K562 (cell line): ENCODE results near the gene MPHOSPH10. TPM values are rescaled to one million over a fixed set of nuclear protein-coding genes. Genes with fewer than 3 reads are reported as not detected.

Source experiments
- ATAC-seq: fragments of 200-7000 bp; cut with Tn5 transposase; 3 replicates; pipeline ENCODE4 v1.9.1; 2020; ENCODE audit warnings: moderate library complexity
- BruUV-seq: library from RNA; stranded (reverse); fragments of 400-500 nt; replicated peaks from 2 replicates; lab custom pipeline; 2021; lab: Mats Ljungman, UMichigan
- CTCF ChIA-PET: fragments of 300-600 bp; formaldehyde crosslinking; extraction: SDS; loops from one replicate; lab custom pipeline; 2021; ENCODE audit warnings: low intra/inter-chr PET ratio; lab: Yijun Ruan, JAX
- POLR2A ChIA-PET: fragments of 300-600, 350-650 bp; sonication (Branson Sonifier 250); formaldehyde crosslinking; extraction: SDS; loops from one replicate; lab custom pipeline; 2021; ENCODE audit warnings: antibody characterized with exemption, inconsistent platforms; lab: Yijun Ruan, JAX
- DNase-seq, 4 experiments: peaks; one replicate each; pipeline versions ENCODE4 v3.0.0 to v3.0.0-alpha.2; 2011 to 2018; ENCODE audit warnings: low spot score in 3 of 4, mixed read lengths in 3 of 4; ENCODE audit errors: extremely low read depth in 1 of 4
- FAIRE-seq: peaks from 2 replicates; lab custom pipeline; 2011; peaks lifted over from hg19 to GRCh38; lab: Jason Lieb, UNC
- H2AFZ ChIP-seq: 2 replicates; pipeline ENCODE4 v1.6.0; 2011; ENCODE audit warnings: low read depth, low read length, control low read depth, inconsistent platforms
- H3K27ac ChIP-seq: fragments of 200-600 bp; 3 replicates; pipeline ENCODE4 v1.8.0; 2011; ENCODE audit warnings: low read depth, mild to moderate bottlenecking, control low read depth, inconsistent platforms, low read length, moderate library complexity, mixed read lengths; ENCODE audit errors: extremely low read depth
- H3K27me3 ChIP-seq, 2 experiments: fragments of 300-600 bp in 1 of 2; 2 replicates in 1 of 2; 3 replicates in 1 of 2; pipeline versions ENCODE4 v1.6.0 to v1.8.0; 2011; ENCODE audit warnings: inconsistent platforms in 2 of 2, low read length in 2 of 2, mild to moderate bottlenecking in 1 of 2, mixed read lengths in 1 of 2, moderate library complexity in 1 of 2; ENCODE audit not compliant: control insufficient read depth in 2 of 2, insufficient read depth in 2 of 2
- H3K36me3 ChIP-seq: fragments of 300-600 bp; 3 replicates; pipeline ENCODE4 v1.8.0; 2011; ENCODE audit warnings: mild to moderate bottlenecking, low read length, inconsistent platforms; ENCODE audit not compliant: control insufficient read depth, insufficient read depth
- H3K4me1 ChIP-seq, 2 experiments: fragments of 200-600 bp in 1 of 2; replicated peaks in 1 of 2; 2 replicates in 1 of 2; 3 replicates in 1 of 2; pipeline versions ENCODE4 v1.5.1 to v1.8.0; 2011; ENCODE audit warnings: inconsistent platforms in 2 of 2, low read length in 2 of 2, mild to moderate bottlenecking in 1 of 2, mixed read lengths in 1 of 2, moderate library complexity in 1 of 2; ENCODE audit not compliant: control insufficient read depth in 2 of 2, insufficient read depth in 2 of 2
- H3K4me2 ChIP-seq: 2 replicates; pipeline ENCODE4 v1.6.1; 2011; ENCODE audit warnings: low read length, control low read depth, inconsistent platforms, mixed read lengths; ENCODE audit not compliant: insufficient read depth
- H3K4me3 ChIP-seq: fragments of 200-600 bp; sonication (generic), shearing (Covaris generic); 2 replicates; pipeline ENCODE4 v1.5.1; 2016; ENCODE audit warnings: control low read depth, inconsistent platforms
- H3K79me2 ChIP-seq: fragments of 200-600 bp; 3 replicates; pipeline ENCODE4 v1.8.0; 2011; ENCODE audit warnings: low read length, inconsistent platforms; ENCODE audit not compliant: control insufficient read depth, insufficient read depth
- H3K9ac ChIP-seq, 2 experiments: 2 replicates each; pipeline versions ENCODE4 v1.6.0 to v1.6.1; 2011; ENCODE audit warnings: low read depth in 2 of 2, low read length in 2 of 2, control low read depth in 1 of 2, inconsistent platforms in 1 of 2, mild to moderate bottlenecking in 1 of 2, mixed read lengths in 1 of 2; ENCODE audit not compliant: insufficient read depth in 1 of 2
- H3K9me1 ChIP-seq: one replicate; pipeline ENCODE4 v1.6.0; 2011; ENCODE audit warnings: inconsistent platforms, mild to moderate bottlenecking, low read length, moderate library complexity; ENCODE audit not compliant: control insufficient read depth, insufficient read depth
- H3K9me3 ChIP-seq: replicated peaks from 2 replicates; pipeline ENCODE4 v1.5.1; 2011; ENCODE audit warnings: low read depth, low read length, inconsistent platforms; ENCODE audit not compliant: control insufficient read depth, insufficient read depth
- H4K20me1 ChIP-seq: replicated peaks from 2 replicates; pipeline ENCODE4 v1.6.1; 2011; ENCODE audit warnings: low read length, inconsistent platforms, mixed read lengths; ENCODE audit not compliant: control insufficient read depth, insufficient read depth
- BHLHE40 ChIP-seq: IDR thresholded peaks from 2 replicates; pipeline ENCODE4 v1.6.1; 2011; ENCODE audit warnings: low read length, improper control_type of control experiment
- CEBPB ChIP-seq: fragments of 450-650 bp; IDR thresholded peaks from 2 replicates; pipeline ENCODE4 v1.6.1; 2016; ENCODE audit warnings: missing genetic modification characterization, missing compliant biosample characterization
- FOXP1 ChIP-seq: sonication (generic); formaldehyde crosslinking; IDR thresholded peaks from 2 replicates; pipeline ENCODE4 v1.8.0; 2022; ENCODE audit warnings: mild to moderate bottlenecking, missing genetic modification reagents
- HDAC2 ChIP-seq: fragments of 450-650 bp; IDR thresholded peaks from 2 replicates; pipeline ENCODE4 v1.6.1; 2016; ENCODE audit warnings: mild to moderate bottlenecking
- HMG20A ChIP-seq: fragments of 450-650 bp; formaldehyde crosslinking; conservative IDR thresholded peaks from 2 replicates; pipeline ENCODE4 v1.4.0; 2020; ENCODE audit warnings: mild to moderate bottlenecking, mixed read lengths
- KLF10 ChIP-seq: fragments of 250-450 bp; sonication (Bioruptor Pico); IDR thresholded peaks from 2 replicates; pipeline ENCODE4 v1.6.1; 2021; ENCODE audit warnings: matching md5 sums
- NFRKB ChIP-seq: fragments of 450-650 bp; IDR thresholded peaks from 2 replicates; pipeline ENCODE4 v1.6.1; 2016; ENCODE audit warnings: low read depth
- PBX2 ChIP-seq, 2 experiments: IDR thresholded peaks in 1 of 2; conservative IDR thresholded peaks in 1 of 2; 2 replicates each; pipeline ENCODE4 v1.6.1; 2016; ENCODE audit warnings: low read depth in 2 of 2, mild to moderate bottlenecking in 1 of 2, missing compliant biosample characterization in 1 of 2, missing genetic modification characterization in 1 of 2, moderate library complexity in 1 of 2
- POLR2B ChIP-seq: fragments of 450-650 bp; IDR thresholded peaks from 2 replicates; pipeline ENCODE4 v1.6.1; 2018; ENCODE audit warnings: low read depth; ENCODE audit not compliant: partially characterized antibody
- RAD51 ChIP-seq: fragments of 450-650 bp; IDR thresholded peaks from 2 replicates; pipeline ENCODE4 v1.7.1; 2016; ENCODE audit warnings: low read depth, mild to moderate bottlenecking, borderline replicate concordance
- SMAD2 ChIP-seq: fragments of 150-350 bp; IDR thresholded peaks from 2 replicates; pipeline ENCODE4 v1.6.1; 2014; ENCODE audit warnings: low read depth, mild to moderate bottlenecking, low read length
- SMC3 ChIP-seq: conservative IDR thresholded peaks from 2 replicates; pipeline ENCODE4 v1.6.1; 2011; ENCODE audit warnings: low read depth, low read length, improper control_type of control experiment; ENCODE audit not compliant: insufficient read depth
- SOX6 ChIP-seq: fragments of 450-650 bp; IDR thresholded peaks from 2 replicates; pipeline ENCODE4 v1.6.1; 2014; ENCODE audit warnings: mild to moderate bottlenecking
- TBL1XR1 ChIP-seq, 2 experiments: IDR thresholded peaks; 2 replicates each; pipeline ENCODE4 v1.6.1; 2012; ENCODE audit warnings: improper control_type of control experiment in 2 of 2, low read length in 2 of 2, mild to moderate bottlenecking in 1 of 2
- TRIM28 ChIP-seq: fragments of 450-650 bp; IDR thresholded peaks from 2 replicates; pipeline ENCODE4 v1.6.1; 2017
- VEZF1 ChIP-seq: fragments of 200-800 bp; sonication (Bioruptor generic); IDR thresholded peaks from 2 replicates; pipeline ENCODE4 v1.6.1; 2017; ENCODE audit warnings: missing genetic modification characterization, missing compliant biosample characterization
- ZBTB17 ChIP-seq: fragments of 450-650 bp; formaldehyde crosslinking; IDR thresholded peaks from 2 replicates; pipeline ENCODE4 v1.4.0; 2020; ENCODE audit warnings: mild to moderate bottlenecking
- ZZZ3 ChIP-seq: fragments of 450-650 bp; IDR thresholded peaks from 2 replicates; pipeline ENCODE4 v1.6.1; 2016; ENCODE audit warnings: antibody characterized with exemption, mild to moderate bottlenecking, moderate library complexity
- WGBS: fragments of 100-300 bp; shearing (Covaris generic); methylation state at CpG from one replicate; pipeline ENCODE4 v1.1.6; 2016; ENCODE audit warnings: low coverage, mixed read lengths; ENCODE audit not compliant: insufficient coverage; ENCODE audit errors: missing lambda C conversion rate; 5-methylcytosine and 5-hydroxymethylcytosine counted together
- in situ Hi-C: fragments of 300-500 bp; cut with MboI; formaldehyde crosslinking; loops from 4 replicates; pipeline ENCODE4 v1.15.0; 2018; ENCODE audit warnings: inconsistent platforms, mixed read lengths
- intact Hi-C: fragments of 100-400 bp; cut with micrococcal nuclease; formaldehyde crosslinking; loops from 2 replicates; pipeline ENCODE4 v1.14.2; 2022
- polyA plus RNA-seq, 8 experiments: library from polyadenylated mRNA; depleted of rRNA in 4 of 8; stranded (reverse) in 5 of 8; unstranded in 3 of 8; fragments of >200 nt; fragmentation: Nextera tagmentation in 2 of 8; fragmentation: Illumina TruSeq in 1 of 8; extraction: Ambion mirVana in 2 of 8; extraction: Trizol in 1 of 8; gene quantifications; 2 replicates each; pipeline versions ENCODE4 v1.2.1 to v1.2.3, GENCODE V29; 2011 to 2014; ENCODE audit warnings: inconsistent platforms in 1 of 8, missing spikeins in 1 of 8
- total RNA-seq, 7 experiments: library from RNA; depleted of rRNA in 6 of 7; stranded (reverse); fragments of >200 nt in 6 of 7; fragmentation: Illumina TruSeq in 2 of 7; extraction: Trizol in 2 of 7; gene quantifications; 2 replicates each; pipeline versions ENCODE4 v1.2.1 to v1.2.3, GENCODE V29; 2011 to 2021; ENCODE audit warnings: low replicate concordance in 1 of 7

MPHOSPH10 gene
- total and polyA plus RNA-seq, 9 of the 15 experiments (the other 6 are each of a cell fraction or from before 2014, with no cell fraction given) = 36.8 to 83.7 (median 58.5) TPM

- no peak for TF ChIP-seq PBX2 (CRISPR knock-in tag; IDR thresholded peaks at IDR 0.05; ENCODE audit: low read depth)
- TF ChIP-seq PBX2 (tag; conservative IDR thresholded peaks at IDR 0.05; ENCODE audit: low read depth) = 0 out of 2 replicates have a peak, but pooled peaks have one; percentile 13
- TF ChIP-seq SMC3 = no peak
- TF ChIP-seq NFRKB = no peak
- TF ChIP-seq, all 486 proteins: peak for 8
These were observed 1.1 kb upstream of the MPHOSPH10 start (continued) for GRCh38 chr2:71129114-71129901.

- Histone ChIP-seq H3K27me3 (no peaks in the 10 kb centered on the region), H4K20me1 (no peaks in the 10 kb centered on the region; the same call in 1 of the 2 replicates), H3K4me1 (peaks cover 7 to 12% of the 10 kb centered on the region in 2 experiments; a peak in 3 of 5 replicates), H3K79me2 (peaks cover 82% of the 10 kb centered on the region), H2AFZ (peak overlapping the region; percentile 98), H3K9me1 (no peaks in the 10 kb centered on the region), H3K27ac (peak overlapping the region; percentile 90), H3K4me3 (peak overlapping the region; percentile 75), H3K4me2 (peak overlapping the region; percentile 87), H3K36me3 (peaks cover 38% of the 10 kb centered on the region), H3K9ac (peak overlapping the region; percentile 89 to 100), H3K9me3 (no peaks in the 10 kb centered on the region)
- CTCF ChIA-PET = no interaction called here
- ATAC-seq (peak; percentile 75), FAIRE-seq (peak; percentile 58), DNase-seq (no peak)
- intact Hi-C loops (loop anchor here (2.0 to 10.0 kb wide), 2 partner anchors 61 to 135 kb away; partner anchors contain the start of genes NAGK and TEX261), in situ Hi-C loops (no loop called here)
- WGBS = 0% methylated on average over 17 of the region's 17 CpGs
- BruUV-seq = no TSS peak
- POLR2A ChIA-PET = interaction anchor here (0.5 to 3.0 kb wide), 6 partner anchors 9 to 50 kb away, joined by 3 to 23 read pairs (median 4); no protein-coding TSS in a partner anchor
- no peak for TF ChIP-seq CEBPB
- no peak for TF ChIP-seq KLF10
- no peak for TF ChIP-seq RAD51
- peak; percentile 43; the same call in 1 of the 2 replicates for TF ChIP-seq BHLHE40
- no peak for TF ChIP-seq HMG20A (CRISPR knock-in tag)
- TF ChIP-seq SOX6 = no peak
- TF ChIP-seq POLR2B = peak; percentile 87
- TF ChIP-seq TRIM28 = no peak
- peak; percentile 18; the same call in 1 of the 2 replicates for TF ChIP-seq HDAC2
- TF ChIP-seq VEZF1 = no peak
- no peak for TF ChIP-seq SMAD2
- 0 out of 4 replicates have a peak, but pooled peaks of 1 of the 2 experiments have one; percentile 27 for TF ChIP-seq TBL1XR1 (IDR thresholded peaks at IDR 0.05; ENCODE audit: low read length in 2 of 2)
- TF ChIP-seq ZBTB17 = peak; percentile 36; the same call in 1 of the 2 replicates
- TF ChIP-seq FOXP1 (CRISPR knock-in tag) = peak; percentile 70; the same call in 1 of the 2 replicates
- no peak for TF ChIP-seq ZZZ3
These were observed 607 bp upstream of the MPHOSPH10 start for GRCh38 chr2:71129902-71130151.
